SU-DHL-6 (cell line): Measurements from ENCODE around the gene LRRC55.

Experiments
- EZH2phosphoT487 ChIP-seq: fragments of 200-600 bp; sonication (generic), shearing (Covaris generic); conservative IDR thresholded peaks from 2 replicates; pipeline ENCODE4 v1.6.1; 2018; ENCODE audit warnings: mild to moderate bottlenecking, antibody characterized with exemption, low read length, moderate library complexity, mixed read lengths
- TF ChIP-seq, protein P1 (sequence below): fragments of 200-600 bp; sonication (generic); IDR thresholded peaks from one replicate; pipeline ENCODE4 v1.5.1; 2017; ENCODE audit warnings: antibody characterized with exemption, mild to moderate bottlenecking, low read length, moderate library complexity; ENCODE audit not compliant: insufficient read depth, poor library complexity, severe bottlenecking

DNA sequence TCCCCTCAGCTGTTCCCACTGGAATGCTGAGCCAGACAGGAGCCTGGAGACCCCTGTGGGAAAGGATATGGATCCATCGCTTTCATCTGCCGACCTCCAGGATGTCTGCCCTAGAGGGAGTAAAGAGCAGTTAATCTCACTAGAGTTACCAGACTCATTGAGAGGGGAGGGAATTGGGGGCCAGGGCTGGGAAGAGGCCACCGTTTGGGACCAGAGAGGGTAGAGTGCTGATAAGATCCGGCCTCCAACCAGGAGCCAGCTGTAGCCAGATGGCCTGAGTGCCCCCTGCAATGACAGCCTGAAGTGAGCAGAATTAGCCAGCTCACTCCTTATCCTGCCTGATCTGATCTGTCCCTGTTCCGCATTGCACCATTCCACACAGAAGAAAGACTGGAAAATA lies 59.0 kb downstream of the LRRC55 start:
- TF ChIP-seq, protein P1, sequence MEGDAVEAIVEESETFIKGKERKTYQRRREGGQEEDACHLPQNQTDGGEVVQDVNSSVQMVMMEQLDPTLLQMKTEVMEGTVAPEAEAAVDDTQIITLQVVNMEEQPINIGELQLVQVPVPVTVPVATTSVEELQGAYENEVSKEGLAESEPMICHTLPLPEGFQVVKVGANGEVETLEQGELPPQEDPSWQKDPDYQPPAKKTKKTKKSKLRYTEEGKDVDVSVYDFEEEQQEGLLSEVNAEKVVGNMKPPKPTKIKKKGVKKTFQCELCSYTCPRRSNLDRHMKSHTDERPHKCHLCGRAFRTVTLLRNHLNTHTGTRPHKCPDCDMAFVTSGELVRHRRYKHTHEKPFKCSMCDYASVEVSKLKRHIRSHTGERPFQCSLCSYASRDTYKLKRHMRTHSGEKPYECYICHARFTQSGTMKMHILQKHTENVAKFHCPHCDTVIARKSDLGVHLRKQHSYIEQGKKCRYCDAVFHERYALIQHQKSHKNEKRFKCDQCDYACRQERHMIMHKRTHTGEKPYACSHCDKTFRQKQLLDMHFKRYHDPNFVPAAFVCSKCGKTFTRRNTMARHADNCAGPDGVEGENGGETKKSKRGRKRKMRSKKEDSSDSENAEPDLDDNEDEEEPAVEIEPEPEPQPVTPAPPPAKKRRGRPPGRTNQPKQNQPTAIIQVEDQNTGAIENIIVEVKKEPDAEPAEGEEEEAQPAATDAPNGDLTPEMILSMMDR: no peak
- no peak for TF ChIP-seq EZH2phosphoT487
